GM12878 (cell line): ENCODE data around the gene SP110. TPM values are rescaled to one million over a fixed set of nuclear protein-coding genes. Genes with fewer than 3 reads are reported as not detected.
A peak's percentile ranks its signal among the peaks of the same experiment; 100 is the strongest.

ENCODE experiments used
- ASH2L ChIP-seq: fragments of 300-600, 200-600 bp; sonication (generic); IDR thresholded peaks from 2 replicates; pipeline ENCODE4 v1.6.1; 2017; ENCODE audit warnings: low read depth, mild to moderate bottlenecking, borderline replicate concordance
- BMI1 ChIP-seq: fragments of 450-650 bp; IDR thresholded peaks from 2 replicates; pipeline ENCODE4 v1.6.1; 2016; ENCODE audit warnings: mild to moderate bottlenecking, moderate library complexity, borderline replicate concordance
- GABPA ChIP-seq: IDR thresholded peaks from 2 replicates; pipeline ENCODE4 v1.6.1; 2014; ENCODE audit warnings: antibody characterized with exemption, low read depth, mild to moderate bottlenecking, inconsistent platforms
- HDAC2 ChIP-seq: fragments of 200-600 bp; sonication (generic); IDR thresholded peaks from 2 replicates; pipeline ENCODE4 v1.6.1; 2017
- HDAC6 ChIP-seq: fragments of 200-600 bp; sonication (generic); IDR thresholded peaks from one replicate; pipeline ENCODE4 v1.8.0; 2017; ENCODE audit warnings: antibody characterized with exemption; ENCODE audit not compliant: unreplicated experiment
- HSF1 ChIP-seq: fragments of 150-350 bp; IDR thresholded peaks from 2 replicates; pipeline ENCODE4 v1.6.1; 2014; ENCODE audit warnings: mild to moderate bottlenecking, low read depth, low read length
- NBN ChIP-seq: fragments of 450-650 bp; IDR thresholded peaks from 2 replicates; pipeline ENCODE4 v1.6.1; 2016
- NR2F1 ChIP-seq: fragments of 450-650 bp; conservative IDR thresholded peaks from 2 replicates; pipeline ENCODE4 v1.6.1; 2017; ENCODE audit warnings: mild to moderate bottlenecking
- NRF1 ChIP-seq: conservative IDR thresholded peaks from 2 replicates; pipeline ENCODE4 v1.6.1; 2011; ENCODE audit warnings: mild to moderate bottlenecking, low read depth, low read length, improper control_type of control experiment
- PML ChIP-seq: IDR thresholded peaks from 2 replicates; pipeline ENCODE4 v1.6.1; 2012; ENCODE audit warnings: low read length, inconsistent platforms
- PRDM15 ChIP-seq: fragments of 450-650 bp; formaldehyde crosslinking; IDR thresholded peaks from 2 replicates; pipeline ENCODE4 v1.4.0; 2020; ENCODE audit warnings: mild to moderate bottlenecking, moderate library complexity
- SREBF1 ChIP-seq: IDR thresholded peaks from 2 replicates; pipeline ENCODE4 v1.6.1; 2012; ENCODE audit warnings: mild to moderate bottlenecking, low read length
- SRF ChIP-seq, 2 experiments: IDR thresholded peaks; 2 replicates each; pipeline ENCODE4 v1.6.1; 2011; ENCODE audit warnings: low read depth in 2 of 2, low read length in 2 of 2, mild to moderate bottlenecking in 1 of 2, moderate library complexity in 1 of 2
- WRNIP1 ChIP-seq: IDR thresholded peaks from 2 replicates; pipeline ENCODE4 v1.6.1; 2011; ENCODE audit warnings: low read depth, low read length, improper control_type of control experiment, borderline replicate concordance
- ZNF384 ChIP-seq: IDR thresholded peaks from 2 replicates; pipeline ENCODE4 v1.6.1; 2012; ENCODE audit warnings: low read depth, mild to moderate bottlenecking, low read length, improper control_type of control experiment, borderline replicate concordance
- ZNF592 ChIP-seq: fragments of 450-650 bp; IDR thresholded peaks from 2 replicates; pipeline ENCODE4 v1.6.1; 2017; ENCODE audit warnings: mild to moderate bottlenecking, moderate library complexity
- polyA plus RNA-seq, 11 experiments: library from polyadenylated mRNA; depleted of rRNA in 4 of 11; unstranded in 6 of 11; stranded (reverse) in 5 of 11; fragments of >200 nt; fragmentation: Nextera tagmentation in 4 of 11; fragmentation: Illumina TruSeq in 1 of 11; extraction: Ambion mirVana in 4 of 11; extraction: Trizol in 1 of 11; gene quantifications; 1 replicate in 1 of 11; 2 replicates in 10 of 11; pipeline versions ENCODE4 v1.2.1 to v1.2.3, GENCODE V29; 2011 to 2016; ENCODE audit warnings: inconsistent platforms in 2 of 11, missing spikeins in 2 of 11, low read depth in 1 of 11
- total RNA-seq, 4 experiments: library from RNA; depleted of rRNA in 3 of 4; stranded (reverse); fragments of >200 nt in 3 of 4; fragmentation: Illumina TruSeq in 1 of 4; extraction: Trizol in 1 of 4; gene quantifications; 2 replicates each; pipeline versions ENCODE4 v1.2.1 to v1.2.3, GENCODE V29; 2013 to 2021
- TF ChIP-seq, protein P1 (sequence below): IDR thresholded peaks from 2 replicates; pipeline ENCODE4 v1.6.1; 2011; ENCODE audit warnings: borderline replicate concordance, low read depth, mild to moderate bottlenecking, moderate library complexity, low read length; ENCODE audit not compliant: insufficient read depth, poor library complexity, severe bottlenecking

Gene SP110
- total and polyA plus RNA-seq, 10 of the 15 experiments (the other 5 are each of a cell fraction or from before 2014, with no cell fraction given), result 81.2 to 149 (median 100) TPM

GRCh38 chr2:230226051-230226551 is 6.3 kb upstream of the SP110 start (continued):
- TF ChIP-seq PRDM15 (CRISPR knock-in tag), result no peak
- TF ChIP-seq, protein P1, sequence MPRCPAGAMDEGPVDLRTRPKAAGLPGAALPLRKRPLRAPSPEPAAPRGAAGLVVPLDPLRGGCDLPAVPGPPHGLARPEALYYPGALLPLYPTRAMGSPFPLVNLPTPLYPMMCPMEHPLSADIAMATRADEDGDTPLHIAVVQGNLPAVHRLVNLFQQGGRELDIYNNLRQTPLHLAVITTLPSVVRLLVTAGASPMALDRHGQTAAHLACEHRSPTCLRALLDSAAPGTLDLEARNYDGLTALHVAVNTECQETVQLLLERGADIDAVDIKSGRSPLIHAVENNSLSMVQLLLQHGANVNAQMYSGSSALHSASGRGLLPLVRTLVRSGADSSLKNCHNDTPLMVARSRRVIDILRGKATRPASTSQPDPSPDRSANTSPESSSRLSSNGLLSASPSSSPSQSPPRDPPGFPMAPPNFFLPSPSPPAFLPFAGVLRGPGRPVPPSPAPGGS, result no peak
- TF ChIP-seq ZNF592, result no peak
- no peak for TF ChIP-seq HSF1
- no peak for TF ChIP-seq BMI1
- no peak for TF ChIP-seq HDAC6
- no peak for TF ChIP-seq ASH2L
- 0 out of 2 replicates have a peak, but pooled peaks have one; percentile 40 for TF ChIP-seq NBN
- no peak for TF ChIP-seq WRNIP1
- no peak for TF ChIP-seq SREBF1
- no peak for TF ChIP-seq HDAC2
- TF ChIP-seq NR2F1, result peak; percentile 77
- no peak for TF ChIP-seq PML
- TF ChIP-seq GABPA, result no peak
- peak; percentile 76; the same call in 1 of the 2 replicates for TF ChIP-seq ZNF384
- TF ChIP-seq SRF (IDR thresholded peaks at IDR 0.05; ENCODE audit: low read depth in 2 of 2, low read length in 2 of 2), result peak in 1 of 2 experiments; percentile 43; a peak in 1 of 4 replicates
- no peak for TF ChIP-seq NRF1
